Retina (tissue), 1 donor: ENCODE measurements around the gene RMDN3.

Experiments used
- DNase-seq: peaks from one replicate; pipeline ENCODE4 v3.0.0-alpha.2; 2016

The RMDN3 gene

GRCh38 chr15:40688932-40689799 is 65.9 kb downstream of the RMDN3 start:
- DNase-seq: no peak
